LNCaP clone FGC (cell line): Measurements from ENCODE around the gene WNK2.

Experiments used
- DNase-seq: peaks from one replicate; pipeline ENCODE4 v3.0.0-alpha.2; 2011; ENCODE audit warnings: low read depth
- H3K4me3 ChIP-seq: 2 replicates; pipeline ENCODE4 v1.5.1; 2011; ENCODE audit warnings: mild to moderate bottlenecking, low read depth, low read length, control low read depth
- CTCF ChIP-seq: IDR thresholded peaks from 2 replicates; pipeline ENCODE4 v1.5.1; 2012; ENCODE audit warnings: mild to moderate bottlenecking; ENCODE audit not compliant: control insufficient read depth, insufficient read depth; ENCODE audit errors: extremely low read depth

WNK2 gene

DNA sequence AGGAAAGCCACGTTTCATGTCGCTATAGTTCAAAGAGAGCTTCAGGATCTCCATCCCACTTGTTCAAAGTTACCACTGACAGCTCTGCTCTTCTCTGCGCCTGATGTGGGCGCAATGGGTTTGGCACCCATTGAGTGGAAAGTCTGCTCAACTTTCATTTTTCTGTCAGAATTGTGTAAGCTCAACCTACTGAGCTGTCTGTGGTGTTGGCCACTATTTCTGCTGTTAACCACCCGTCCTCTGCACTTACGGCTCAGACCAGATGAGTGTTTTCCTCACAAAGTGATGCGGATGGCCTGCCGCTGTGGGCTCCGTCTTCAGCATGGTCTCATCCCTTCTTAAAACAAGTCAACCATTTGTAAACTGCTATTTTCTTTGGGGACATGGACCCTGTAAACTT lies 131.2 kb downstream of the WNK2 start:
- no peak for TF ChIP-seq CTCF
- DNase-seq, result no peak

DNA sequence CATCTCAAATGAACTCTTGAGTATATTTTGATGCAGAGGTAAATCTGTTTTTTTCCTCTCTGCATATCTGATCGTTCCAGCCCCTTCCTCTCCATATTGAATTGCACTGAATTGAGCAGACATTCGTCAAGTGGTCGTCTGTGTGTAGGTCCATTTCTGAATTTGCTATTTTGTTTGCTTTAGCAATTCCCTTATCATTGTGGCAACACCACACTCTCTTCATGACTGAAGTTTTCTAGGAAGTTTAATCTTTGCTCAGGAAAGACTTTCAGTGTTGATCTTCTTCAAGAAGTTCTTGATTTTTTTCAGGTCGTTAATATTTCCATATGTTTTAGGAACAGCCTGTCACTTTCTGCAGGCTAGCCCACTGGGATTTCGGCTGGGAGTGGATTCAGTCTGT lies 132.0 kb downstream of the WNK2 start:
- DNase-seq, result no peak
- no peak for TF ChIP-seq CTCF
- H3K4me3 ChIP-seq, result no peak overlapping the region

More for the DNA sequence above, 131.2 kb downstream of the WNK2 start:
- no peak overlapping the region for H3K4me3 ChIP-seq

DNA sequence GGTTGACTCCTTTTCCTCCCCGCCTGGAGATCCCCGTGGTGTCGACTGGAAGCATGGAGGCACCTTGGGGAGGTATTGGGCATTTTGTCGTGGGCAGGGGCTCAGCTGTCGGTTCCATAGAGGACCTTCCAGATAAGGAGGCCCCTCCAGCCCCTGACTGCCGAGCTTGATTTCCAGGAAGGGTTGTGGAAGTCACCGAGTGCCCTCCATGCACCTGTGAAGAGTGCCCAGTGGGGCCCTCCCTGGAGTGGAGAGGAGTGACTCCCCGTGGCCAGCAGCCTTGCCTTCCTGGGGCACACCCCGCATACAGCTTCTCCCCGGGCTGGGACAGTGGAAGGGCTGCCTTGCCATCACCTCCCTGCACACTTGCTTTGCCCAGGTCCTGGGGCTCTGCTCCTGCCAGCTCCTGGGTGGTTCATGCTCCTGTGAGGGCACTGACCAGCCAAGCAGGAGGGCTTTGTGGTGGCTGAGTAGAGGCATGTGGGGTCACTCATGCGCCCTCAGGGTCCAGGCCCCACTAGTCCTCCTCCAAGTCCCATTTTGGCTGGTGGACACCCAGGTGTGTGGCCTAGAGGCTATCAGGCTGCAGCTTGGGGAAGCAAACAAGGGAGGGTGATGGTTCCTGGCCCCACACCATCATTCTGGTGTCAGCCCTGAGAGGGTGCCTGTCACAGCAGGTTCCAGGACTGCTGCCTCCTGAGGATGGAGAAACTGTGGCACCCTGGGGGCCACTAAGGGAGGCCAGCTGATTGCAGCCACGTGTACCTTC lies 133.0 kb downstream of the WNK2 start:
- TF ChIP-seq CTCF, result no peak
- no peak overlapping the region for H3K4me3 ChIP-seq
- no peak for DNase-seq

DNA sequence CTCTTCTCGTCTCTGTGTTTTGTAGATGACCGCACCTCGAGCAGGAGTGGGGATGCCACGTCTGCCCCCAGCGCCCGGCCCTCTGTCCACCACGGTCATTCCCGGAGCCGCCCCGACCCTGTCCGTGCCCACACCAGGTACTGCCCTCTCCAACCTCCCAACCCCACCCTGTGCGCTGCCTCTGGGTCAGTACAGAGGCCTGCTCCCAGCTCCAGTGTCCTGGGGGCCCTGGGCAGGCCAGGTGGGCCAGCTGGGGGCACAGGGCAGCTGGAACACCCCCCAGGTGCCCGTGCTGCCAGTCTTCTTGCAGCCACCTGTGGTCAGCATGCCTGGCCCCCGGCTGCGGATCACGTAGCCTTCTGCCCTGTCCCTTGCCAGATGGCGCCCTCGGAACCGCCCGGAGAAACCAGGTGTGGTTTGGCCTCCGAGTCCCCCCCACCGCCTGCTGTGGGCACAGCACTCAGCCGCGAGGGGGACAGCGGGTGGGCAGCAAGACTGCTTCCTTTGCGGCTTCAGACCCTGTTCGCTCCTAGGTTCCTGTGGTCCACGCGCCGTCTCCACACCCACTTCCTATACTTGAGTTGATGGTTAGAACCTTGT lies 133.7 kb downstream of the WNK2 start:
- TF ChIP-seq CTCF, result no peak
- H3K4me3 ChIP-seq, result no peak overlapping the region
- DNase-seq, result no peak

DNA sequence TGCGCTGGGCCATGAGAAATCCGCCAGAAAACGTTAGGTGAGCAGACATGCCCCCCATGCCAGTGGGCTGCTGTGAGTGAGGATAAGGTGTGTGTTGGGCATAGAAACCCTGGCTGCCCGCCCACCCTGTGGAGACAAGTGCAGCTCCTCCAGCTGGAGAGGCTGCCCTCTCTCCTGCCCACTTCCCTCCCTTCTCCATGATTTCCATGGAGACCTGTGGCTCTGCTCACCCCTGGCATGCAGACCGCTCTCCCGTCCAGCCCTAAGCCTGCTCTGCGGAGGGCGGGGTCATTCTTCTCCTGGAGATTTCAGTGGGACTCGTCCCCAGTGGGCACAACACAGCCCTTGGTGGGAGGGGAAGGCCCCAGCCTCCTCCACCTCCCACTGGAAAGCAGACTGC lies 134.5 kb downstream of the WNK2 start:
- no peak overlapping the region for H3K4me3 ChIP-seq
- TF ChIP-seq CTCF, result no peak
- no peak for DNase-seq

DNA sequence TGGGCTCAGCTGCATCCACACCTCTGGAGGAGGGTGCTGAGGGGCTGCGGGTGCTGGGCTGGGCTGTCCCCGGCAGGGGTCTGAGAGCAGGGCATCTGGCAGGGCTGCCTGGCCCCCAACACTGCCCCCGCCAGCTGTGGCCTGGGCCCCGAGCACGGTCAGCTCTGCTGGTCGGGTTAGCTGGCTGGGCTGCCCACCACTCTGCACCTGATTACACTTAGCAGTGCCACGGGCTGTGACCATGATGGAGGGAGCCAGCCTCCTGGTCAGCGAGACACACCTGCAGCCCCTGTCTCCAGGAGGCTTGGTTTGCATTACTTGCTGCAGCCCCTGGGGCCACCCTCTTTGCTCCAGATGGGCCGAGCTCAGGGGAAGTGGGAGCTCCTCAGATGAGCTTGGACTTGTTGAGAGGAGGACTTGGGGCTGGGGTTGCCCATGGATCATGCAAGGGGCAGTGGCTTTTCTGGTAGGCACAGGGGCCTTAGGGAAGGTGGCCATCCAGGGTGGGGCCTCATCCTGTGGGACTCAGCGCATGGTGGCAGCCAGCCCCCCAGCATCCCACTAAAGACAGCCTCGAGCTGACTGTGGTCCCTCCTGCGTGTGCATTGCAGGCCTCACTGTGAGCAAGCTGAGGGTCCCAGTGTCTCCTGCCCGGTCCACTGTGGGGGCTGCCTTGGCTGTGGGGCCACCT lies 135.5 kb downstream of the WNK2 start:
- DNase-seq, result no peak
- H3K4me3 ChIP-seq, result no peak overlapping the region
- TF ChIP-seq CTCF, result no peak
